DLD1 (cell line): ENCODE data around the gene CENPP.

Source experiments
- in situ Hi-C: cut with HindIII; loops from 2 replicates; pipeline ENCODE4 v1.10.0; 2017; ENCODE audit warnings: low sequenced_read_pairs

The CENPP gene

DNA sequence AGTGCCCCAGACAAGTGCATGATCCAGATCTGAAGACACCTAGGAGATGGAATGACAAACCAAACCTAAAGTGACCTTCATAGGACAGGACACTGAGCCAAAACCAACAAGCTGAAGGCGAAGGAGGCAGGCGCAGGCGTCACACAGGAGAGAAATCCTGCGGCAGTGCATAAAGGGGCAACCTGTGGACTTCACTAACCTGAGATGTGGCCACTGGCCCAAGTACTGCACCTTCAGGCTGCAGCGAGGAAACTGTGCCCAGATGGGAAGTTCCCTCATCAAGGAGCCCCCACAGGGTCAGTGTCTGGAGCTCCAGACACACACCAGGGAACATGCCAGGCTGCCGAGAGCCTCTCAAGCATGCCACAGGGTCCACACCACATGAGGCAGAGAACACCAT, 340.5 kb downstream of the CENPP start:
- in situ Hi-C loops: no loop called here

DNA sequence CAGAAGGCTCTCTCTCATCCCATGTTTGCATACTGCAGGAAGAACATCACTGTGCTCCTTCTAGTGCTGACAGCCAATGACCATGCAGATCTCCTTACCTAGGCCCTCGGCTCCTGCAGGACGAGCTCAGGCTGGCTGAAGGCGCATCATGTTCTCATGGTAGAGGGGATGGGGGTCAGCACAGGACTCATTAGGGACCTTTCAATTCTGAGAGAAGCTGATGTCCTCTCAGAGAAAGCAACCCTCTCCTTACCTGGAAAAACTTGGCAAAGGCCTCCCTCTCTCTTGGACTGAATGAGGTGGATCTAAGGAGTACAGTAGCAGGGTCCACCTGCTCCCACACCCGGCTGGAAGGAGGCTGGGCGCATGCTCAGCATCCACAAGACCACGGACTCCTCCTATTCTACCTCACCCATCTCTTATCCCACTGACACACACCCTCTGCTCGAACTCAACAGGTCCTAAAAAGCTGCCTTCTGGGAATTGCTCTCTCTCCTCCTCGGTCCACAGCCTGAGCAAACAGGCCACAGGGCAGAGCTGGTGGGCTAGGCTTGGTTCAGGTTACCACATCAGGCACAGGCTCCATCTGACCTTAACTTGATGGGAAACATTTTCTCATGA, 341.3 kb downstream of the CENPP start:
- in situ Hi-C loops: no loop called here

DNA sequence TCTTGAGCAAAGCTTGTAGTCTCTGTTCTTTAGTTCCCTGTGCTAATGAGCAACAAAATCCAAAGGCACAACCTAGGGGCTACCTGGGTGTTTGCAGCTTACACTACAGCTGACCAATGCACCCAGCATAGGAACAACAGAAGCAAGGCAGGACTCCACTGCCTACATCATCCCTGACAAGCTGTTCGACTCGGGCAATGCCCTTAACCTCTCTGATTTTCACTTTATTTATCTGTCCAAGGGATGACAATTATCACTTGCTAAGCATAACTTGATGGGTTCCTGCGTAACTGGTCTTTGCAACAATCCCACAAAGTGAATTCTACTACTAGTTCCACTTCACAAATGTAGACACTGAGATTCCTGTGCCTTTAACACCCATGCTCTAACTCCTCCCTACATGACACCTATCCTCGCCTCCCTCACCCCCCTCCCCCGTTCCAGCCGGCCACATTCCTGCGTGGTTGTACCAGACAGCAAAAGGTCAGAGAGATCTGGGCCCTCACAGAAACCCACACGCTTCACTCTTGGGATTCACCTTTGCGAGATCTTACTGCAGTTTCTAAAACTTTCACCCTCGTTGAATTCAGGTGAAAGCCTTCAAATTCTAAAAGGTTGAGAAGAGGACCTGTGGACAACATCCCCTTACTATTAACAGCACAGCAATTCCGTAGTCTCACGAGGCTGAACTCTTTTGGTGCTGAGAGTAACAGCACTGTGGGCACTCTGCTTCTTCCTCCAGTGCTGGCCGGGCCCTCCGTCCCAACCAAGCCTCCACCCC, 343.2 kb downstream of the CENPP start:
- in situ Hi-C loops: no loop called here

DNA sequence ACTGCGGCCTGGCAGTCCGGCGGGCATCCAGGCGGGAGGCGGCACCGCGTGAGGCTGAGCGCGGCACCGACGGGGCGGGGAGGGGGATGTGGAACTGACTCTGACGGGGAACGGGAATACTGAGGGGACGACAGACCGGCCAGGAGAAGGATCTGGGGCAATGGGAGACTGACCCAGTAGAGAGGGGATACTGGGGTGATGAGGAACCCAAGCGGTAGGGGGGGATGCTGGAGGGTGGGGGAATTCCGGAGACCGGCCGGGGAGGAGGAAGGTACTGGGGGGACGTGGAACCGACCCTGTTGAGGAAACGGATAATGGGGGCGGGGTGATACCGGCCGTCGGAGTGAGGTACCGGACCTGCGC, 343.8 kb downstream of the CENPP start:
- in situ Hi-C loops: no loop called here
